Panc1 (cell line): Measurements from ENCODE around the gene LRRC46. TPM values are rescaled to one million over a fixed set of nuclear protein-coding genes. Genes with fewer than 3 reads are reported as not detected.

Source experiments
- ATAC-seq: fragments of 200-7000 bp; cut with Tn5 transposase; 2 replicates; pipeline ENCODE4 v1.9.1; 2020; ENCODE audit warnings: mild to moderate bottlenecking, moderate library complexity
- BruUV-seq: library from RNA; stranded (reverse); fragments of 400-500 nt; replicated peaks from 2 replicates; lab custom pipeline; 2021; lab: Mats Ljungman, UMichigan
- CTCF ChIA-PET: fragments of 300-600 bp; sonication (Branson Sonifier 250); formaldehyde crosslinking; loops from one replicate; lab custom pipeline; 2022; ENCODE audit warnings: antibody characterized with exemption; lab: Charles Lee
- POLR2A ChIA-PET: fragments of 300-600 bp; sonication (Branson Sonifier 250); formaldehyde crosslinking; loops from one replicate; lab custom pipeline; 2022; ENCODE audit warnings: antibody characterized with exemption; lab: Charles Lee
- DNase-seq: peaks from one replicate; pipeline ENCODE4 v3.0.0-alpha.2; 2010; ENCODE audit warnings: low read depth, low spot score
- H3K27ac ChIP-seq: 2 replicates; pipeline ENCODE4 v1.5.1; 2011; ENCODE audit warnings: mild to moderate bottlenecking, low read length, inconsistent platforms
- H3K27me3 ChIP-seq: fragments of 200-500 bp; sonication (Bioruptor generic); 2 replicates; pipeline ENCODE4 v1.6.0; 2014; ENCODE audit warnings: low read length, inconsistent platforms; ENCODE audit not compliant: control insufficient read depth, insufficient read depth
- H3K36me3 ChIP-seq: fragments of 200-500 bp; sonication (Bioruptor generic); 2 replicates; pipeline ENCODE4 v1.5.1; 2014; ENCODE audit warnings: inconsistent platforms, mild to moderate bottlenecking, low read length, moderate library complexity; ENCODE audit not compliant: control insufficient read depth, insufficient read depth
- H3K4me1 ChIP-seq: 2 replicates; pipeline ENCODE4 v1.5.1; 2011; ENCODE audit warnings: inconsistent platforms, mild to moderate bottlenecking, low read length, moderate library complexity; ENCODE audit not compliant: control insufficient read depth, insufficient read depth
- H3K4me3 ChIP-seq, 2 experiments: 2 replicates each; pipeline ENCODE4 v1.5.1; 2011 to 2012; ENCODE audit warnings: low read depth in 2 of 2, low read length in 2 of 2, mild to moderate bottlenecking in 2 of 2, inconsistent platforms in 1 of 2, moderate library complexity in 1 of 2
- H3K9me3 ChIP-seq: fragments of 200-500 bp; sonication (Bioruptor generic); 2 replicates; pipeline ENCODE4 v1.5.1; 2014; ENCODE audit warnings: low read depth, mild to moderate bottlenecking, inconsistent platforms, low read length, moderate library complexity; ENCODE audit not compliant: control insufficient read depth, insufficient read depth
- CTCF ChIP-seq: fragments of 450-650 bp; IDR thresholded peaks from 2 replicates; pipeline ENCODE4 v1.5.1; 2017; ENCODE audit warnings: mild to moderate bottlenecking
- POLR2AphosphoS5 ChIP-seq: IDR thresholded peaks from 2 replicates; pipeline ENCODE4 v1.6.1; 2012; ENCODE audit warnings: mild to moderate bottlenecking, low read depth, low read length, moderate library complexity
- REST ChIP-seq, 2 experiments: IDR thresholded peaks; 2 replicates each; pipeline ENCODE4 v1.6.1; 2011 to 2012; ENCODE audit warnings: low read depth in 2 of 2, control low read depth in 1 of 2, low read length in 1 of 2, mild to moderate bottlenecking in 1 of 2, moderate library complexity in 1 of 2; ENCODE audit not compliant: insufficient read depth in 1 of 2
- SIN3A ChIP-seq: IDR thresholded peaks from 2 replicates; pipeline ENCODE4 v1.6.1; 2012; ENCODE audit warnings: low read depth, mild to moderate bottlenecking, low read length, moderate library complexity, borderline replicate concordance; ENCODE audit not compliant: insufficient read depth
- TCF7L2 ChIP-seq: IDR thresholded peaks from 2 replicates; pipeline ENCODE4 v1.6.1; 2011; ENCODE audit warnings: mild to moderate bottlenecking, low read depth, low read length, inconsistent platforms
- in situ Hi-C: cut with HindIII; loops from 2 replicates; pipeline ENCODE4 v1.10.0; 2016; ENCODE audit warnings: low sequenced_read_pairs, low pct_unique_long_range_greater_than_20kb
- intact Hi-C: fragments of 100-400 bp; cut with micrococcal nuclease; formaldehyde crosslinking; loops from one replicate; pipeline ENCODE4 v1.10.0; 2022; ENCODE audit not compliant: unreplicated experiment
- total RNA-seq: library from RNA; stranded (reverse); gene quantifications from one replicate; pipeline ENCODE4 v1.2.1, GENCODE V29; 2021; ENCODE audit not compliant: unreplicated experiment

The LRRC46 gene
- total RNA-seq, 1 experiment from 2014 or later, result 1.9 TPM

- no peaks in the 10 kb centered on the region for H3K27me3 ChIP-seq
- no peak overlapping the region for H3K27ac ChIP-seq
- no TSS peak for BruUV-seq
- H3K9me3 ChIP-seq, result no peaks in the 10 kb centered on the region
- intact Hi-C loops, result no loop called here
- ATAC-seq, result no peak
- no peak for DNase-seq
- no peaks in the 10 kb centered on the region for H3K36me3 ChIP-seq
- CTCF ChIA-PET, result interaction anchor here (0.5 to 1.1 kb wide), 2 partner anchors 39 to 346 kb away, joined by 3 read pairs; no protein-coding TSS in a partner anchor
- POLR2A ChIA-PET, result no interaction called here
- in situ Hi-C loops, result no loop called here
- TF ChIP-seq TCF7L2 (peak; percentile 46; the same call in 1 of the 2 replicates), POLR2AphosphoS5 (no peak), SIN3A (no peak), CTCF (no peak), REST (IDR thresholded peaks at IDR 0.05; ENCODE audit: insufficient read depth in 1 of 2, low read depth in 2 of 2, low read length in 1 of 2) (no peak)
- no peak overlapping the region for H3K4me3 ChIP-seq
- peaks cover 16% of the 10 kb centered on the region for H3K4me1 ChIP-seq
Measured at GRCh38 chr17:47846716-47847340, 15.4 kb downstream of the LRRC46 start.

- in situ Hi-C loops, result no loop called here
- ATAC-seq, result no peak
- Histone ChIP-seq H3K27me3 (peaks cover 3% of the 10 kb centered on the region; the same call in 1 of the 2 replicates), H3K9me3 (no peaks in the 10 kb centered on the region), H3K4me3 (no peak overlapping the region), H3K36me3 (no peaks in the 10 kb centered on the region), H3K4me1 (peaks cover 16% of the 10 kb centered on the region), H3K27ac (no peak overlapping the region)
- POLR2A ChIA-PET, result no interaction called here
- no peak for DNase-seq
- no TSS peak for BruUV-seq
- no peak for TF ChIP-seq POLR2AphosphoS5
- TF ChIP-seq CTCF, result peak; percentile 77
- intact Hi-C loops, result no loop called here
- CTCF ChIA-PET, result interaction anchor here (0.5 to 1.1 kb wide), 3 partner anchors 38 to 926 kb away, joined by 3 to 7 read pairs (median 3); no protein-coding TSS in a partner anchor
Measured at GRCh38 chr17:47847341-47848197, 16.1 kb downstream of the LRRC46 start.
